ENCODE measurements around the gene SEC61B.

DNA sequence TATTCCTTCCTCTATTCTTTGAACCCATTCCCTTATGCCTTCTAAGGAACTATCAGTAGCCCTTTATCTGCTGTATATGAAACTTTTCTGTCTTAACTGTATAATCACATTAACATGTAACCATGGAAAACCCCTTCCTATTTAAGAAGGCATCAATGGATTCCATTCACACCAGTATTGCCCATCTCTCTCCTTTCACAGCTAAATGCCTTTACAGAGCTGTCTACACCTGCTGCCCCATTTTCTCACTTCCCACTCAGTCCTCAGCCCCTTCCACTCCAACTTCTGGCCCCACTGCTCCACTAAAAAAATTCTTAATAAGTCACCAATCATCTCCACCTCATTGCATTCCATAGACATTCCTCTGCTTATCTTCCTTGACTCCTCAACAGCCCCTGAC lies 50.8 kb downstream of the SEC61B start:
- TF ChIP-seq YY1 (IDR thresholded peaks at IDR 0.05; ENCODE audit: insufficient read depth, insufficient read length) (no peak), ZNF274 (IDR thresholded peaks at IDR 0.05; ENCODE audit: low read depth, low read length) (no peak)
